Mucosa of descending colon (tissue), 3 donors: Measurements from ENCODE around the gene PCSK5. TPM values are rescaled to one million over a fixed set of nuclear protein-coding genes. Genes with fewer than 3 reads are reported as not detected.
A peak's percentile ranks its signal among the peaks of the same experiment; 100 is the strongest.
"Not testable (repeated sequence)": the region's sequence is repeated elsewhere in the genome, so short reads cannot be mapped to it uniquely, and the experiment has no call there.

ENCODE experiments used
- ATAC-seq: fragments of 200-7000 bp; cut with Tn5 transposase; one replicate; pipeline ENCODE4 v1.9.1; 2020; ENCODE audit warnings: mild to moderate bottlenecking, moderate library complexity
- DNase-seq, 3 donors: peaks; one replicate each; pipeline ENCODE4 v3.0.0-alpha.2; 2020
- H3K36me3 ChIP-seq: fragments of 200-600 bp; one replicate; pipeline ENCODE4 v1.8.0; 2021; ENCODE audit warnings: low read depth, mild to moderate bottlenecking
- H3K4me1 ChIP-seq: fragments of 200-600 bp; one replicate; pipeline ENCODE4 v1.8.0; 2021; ENCODE audit warnings: low read depth, mild to moderate bottlenecking
- H3K4me3 ChIP-seq: fragments of 200-600 bp; one replicate; pipeline ENCODE4 v1.8.0; 2021; ENCODE audit warnings: mild to moderate bottlenecking
- H3K9me3 ChIP-seq: fragments of 200-600 bp; one replicate; pipeline ENCODE4 v1.8.0; 2021; ENCODE audit warnings: mild to moderate bottlenecking
- CTCF ChIP-seq: fragments of 200-600 bp; IDR thresholded peaks from one replicate; pipeline ENCODE4 v1.8.0; 2022; ENCODE audit warnings: antibody characterized with exemption, mild to moderate bottlenecking
- intact Hi-C, 2 donors: fragments of 100-400 bp; cut with DNase I in 1 of 2; cut with micrococcal nuclease in 1 of 2; formaldehyde crosslinking; loops; one replicate each; pipeline versions ENCODE4 v1.11.0 to v1.11.1; 2022; cut with DNase I, micrococcal nuclease
- total RNA-seq, 3 donors: library from RNA; stranded (reverse); fragmentation: NEBNext Ultra II Directional in 2 of 3; extraction: Animal tissue kit (Norgen Biotek cat#: 25700) in 2 of 3; gene quantifications; one replicate each; pipeline versions ENCODE4 v1.2.1 to v1.2.4, GENCODE V29; 2021 to 2023
- donor health status: DM: no; HTN: no; CAD: no; lungs with moderate emphysema.
- donor health status: DM: no; HTN: no; CAD: no.
- donor health status: DM: no; HTN: yes; CAD: no.

The PCSK5 gene
- total RNA-seq, 3 donors from 2014 or later: 44.3 to 82.0 (median 53.3) TPM

GRCh38 chr9:76311537-76311936, 421.1 kb downstream of the PCSK5 start:
- ATAC-seq (no peak), DNase-seq (no peak)
- H3K4me3 ChIP-seq: no peak overlapping the region
- peaks cover 15% of the 10 kb centered on the region for H3K4me1 ChIP-seq
- intact Hi-C loops: no loop called here
- H3K36me3 ChIP-seq: no peaks in the 10 kb centered on the region
- no peak for TF ChIP-seq CTCF
- H3K9me3 ChIP-seq: no peaks in the 10 kb centered on the region

- Histone ChIP-seq H3K9me3 (no peaks in the 10 kb centered on the region), H3K4me1 (peaks cover 15% of the 10 kb centered on the region), H3K36me3 (no peaks in the 10 kb centered on the region), H3K4me3 (no peak overlapping the region)
- intact Hi-C loops: no loop called here
- TF ChIP-seq CTCF: no peak
- ATAC-seq (peak; percentile 94), DNase-seq (peak in 1 of 3 donors; percentile 65)
Measured at GRCh38 chr9:76313771-76314170, 423.3 kb downstream of the PCSK5 start.

GRCh38 chr9:76314321-76314720, 423.8 kb downstream of the PCSK5 start:
- Histone ChIP-seq H3K36me3 (no peaks in the 10 kb centered on the region), H3K4me3 (no peak overlapping the region), H3K4me1 (peaks cover 15% of the 10 kb centered on the region), H3K9me3 (no peaks in the 10 kb centered on the region)
- intact Hi-C loops: no loop called here
- peak; percentile 83 for ATAC-seq
- TF ChIP-seq CTCF: no peak
- DNase-seq: no peak

GRCh38 chr9:76316069-76316468, 425.6 kb downstream of the PCSK5 start:
- intact Hi-C loops: no loop called here
- Histone ChIP-seq H3K36me3 (no peaks in the 10 kb centered on the region), H3K4me1 (peaks cover 15% of the 10 kb centered on the region), H3K9me3 (no peaks in the 10 kb centered on the region), H3K4me3 (no peak overlapping the region)
- DNase-seq: no peak
- ATAC-seq: no peak
- TF ChIP-seq CTCF: no peak

- DNase-seq, intact Hi-C loops, H3K9me3 ChIP-seq, H3K4me1 ChIP-seq, H3K36me3 ChIP-seq, ATAC-seq, H3K4me3 ChIP-seq: not testable (repeated sequence)
Measured at GRCh38 chr9:76319466-76319865, 429.0 kb downstream of the PCSK5 start.

GRCh38 chr9:76321195-76321828, 430.8 kb downstream of the PCSK5 start:
- intact Hi-C loops: no loop called here

More at GRCh38 chr9:76321195-76321828, 430.8 kb downstream of the PCSK5 start:
- no peak for TF ChIP-seq CTCF
- ATAC-seq (no peak), DNase-seq (no peak)
- Histone ChIP-seq H3K36me3 (no peaks in the 10 kb centered on the region), H3K9me3 (no peaks in the 10 kb centered on the region), H3K4me1 (no peaks in the 10 kb centered on the region), H3K4me3 (no peak overlapping the region)
